ENCODE measurements around the gene GALNT9. TPM values are rescaled to one million over a fixed set of nuclear protein-coding genes. Genes with fewer than 3 reads are reported as not detected.
"Not testable (repeated sequence)": the region's sequence is repeated elsewhere in the genome, so short reads cannot be mapped to it uniquely, and the experiment has no call there.

GALNT9 gene
- total RNA-seq, 1 donor from 2014 or later, result not detected

DNA sequence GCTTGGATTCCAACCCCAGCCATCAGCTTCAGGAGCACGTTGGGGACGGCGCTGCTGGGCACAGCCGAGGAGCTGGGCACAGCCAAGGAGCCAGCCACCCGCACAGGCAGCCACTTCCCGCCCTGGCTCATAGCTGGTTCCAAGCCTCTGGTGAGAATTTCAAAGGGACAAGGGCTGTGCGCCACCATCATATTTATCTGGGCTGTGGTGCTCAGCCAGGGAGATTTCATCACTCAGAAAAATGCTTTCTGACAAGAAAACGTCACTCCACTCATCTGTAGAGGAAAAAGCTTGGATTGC is 66.4 kb downstream of the GALNT9 start:
- ATAC-seq (no peak), DNase-seq (ENCODE audit: low spot score) (no peak)
- intact Hi-C loops (cut with DNase I), result no loop called here

DNA sequence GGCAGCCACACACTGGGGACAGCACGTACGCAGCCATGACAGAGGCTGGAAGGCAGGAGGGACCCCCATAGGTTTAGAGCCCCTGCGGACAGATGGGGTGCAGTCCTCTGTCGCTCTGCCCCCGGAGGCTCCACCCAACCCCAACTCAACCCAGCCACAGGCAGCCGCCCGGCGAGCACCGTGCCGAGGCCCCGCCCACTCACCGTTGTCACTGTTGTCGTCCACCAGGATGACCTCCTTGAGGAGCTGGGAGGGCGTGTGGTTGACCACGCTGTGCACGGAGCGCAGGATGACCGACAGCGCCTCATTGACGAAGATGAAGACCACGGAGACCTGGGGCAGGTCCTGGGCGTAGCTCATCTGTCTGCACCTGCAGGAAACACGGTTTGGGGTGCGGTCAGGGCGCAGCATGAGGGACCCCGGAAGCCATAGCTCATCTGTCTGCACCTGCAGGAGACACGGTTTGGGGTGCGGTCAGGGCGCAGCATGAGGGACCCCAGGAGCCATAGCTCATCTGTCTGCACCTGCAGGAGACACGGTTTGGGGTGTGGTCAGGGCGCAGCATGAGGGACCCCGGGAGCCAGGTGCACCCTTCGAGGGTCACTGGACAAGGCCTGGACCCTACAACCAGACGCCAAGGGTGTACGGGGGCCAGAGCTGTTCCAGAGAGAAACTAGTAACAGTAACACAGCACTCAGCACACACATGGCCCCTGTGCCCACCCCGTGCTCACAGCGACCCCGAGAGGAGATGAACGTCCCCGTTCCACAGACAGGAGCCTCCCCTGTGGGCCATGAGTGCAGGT is 66.9 kb downstream of the GALNT9 start:
- intact Hi-C loops (cut with DNase I), result no loop called here
- no peak for DNase-seq (ENCODE audit: low spot score)
- ATAC-seq, result no peak

DNA sequence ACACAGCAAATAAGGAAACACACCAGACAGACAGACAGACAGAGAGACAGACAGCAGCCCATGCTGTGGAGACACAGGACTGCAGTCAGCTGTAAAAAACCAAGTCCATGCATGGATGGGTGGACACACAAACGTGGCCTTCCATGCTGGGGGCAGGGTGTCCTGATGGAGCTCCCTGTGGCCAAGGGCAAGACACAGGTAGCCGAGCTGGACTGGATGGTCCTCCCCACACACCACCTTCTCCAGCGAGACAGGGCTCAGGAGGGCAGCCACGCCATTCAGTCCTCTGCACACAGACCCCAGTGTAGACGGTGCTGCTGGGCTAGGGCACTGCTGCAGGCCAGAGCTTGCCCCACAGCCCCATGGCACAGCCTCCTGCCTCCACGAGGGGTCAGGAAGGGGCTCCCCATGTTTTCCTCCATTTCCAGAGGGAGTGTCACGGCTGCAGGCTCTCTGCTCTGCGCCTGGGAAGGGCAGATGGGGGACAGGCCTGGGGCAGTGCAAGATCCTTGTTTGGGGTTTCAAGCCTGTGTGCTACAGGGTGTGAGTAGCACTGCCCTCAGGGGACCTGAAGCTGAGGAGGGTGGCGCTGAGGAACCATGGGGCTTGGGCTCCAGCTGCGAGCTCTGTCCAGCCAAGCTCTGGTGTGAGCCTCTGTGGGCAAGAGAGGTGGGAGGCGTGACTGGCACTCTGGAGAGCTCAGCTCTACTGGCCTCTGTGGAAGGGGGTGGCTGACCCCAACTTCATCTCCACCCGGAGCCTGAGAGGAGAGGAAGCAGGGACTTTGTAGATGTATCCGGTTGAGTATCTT is 67.9 kb downstream of the GALNT9 start:
- ATAC-seq, result no peak
- intact Hi-C loops (cut with DNase I), result no loop called here

DNA sequence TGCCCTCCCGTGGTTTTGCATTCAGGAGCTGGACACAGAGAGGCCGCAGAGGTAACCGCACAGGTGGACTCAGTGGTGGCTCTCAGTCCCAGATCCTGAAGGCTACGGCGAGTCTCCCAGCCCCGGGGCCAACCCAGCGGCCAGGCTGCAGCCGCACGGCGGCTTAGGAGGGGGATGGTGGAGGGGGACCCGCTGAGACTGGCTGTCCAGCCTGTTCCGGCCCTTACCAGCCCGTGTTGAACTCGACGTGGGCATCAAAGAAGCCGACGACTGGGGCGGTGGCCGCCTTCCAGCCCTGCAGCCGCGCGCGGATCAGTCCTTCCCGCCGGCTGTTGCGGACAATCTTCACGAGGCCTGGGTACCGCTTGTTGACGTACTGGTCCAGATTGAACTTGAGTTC is 68.7 kb downstream of the GALNT9 start:
- intact Hi-C loops (cut with DNase I), result no loop called here
- ATAC-seq (no peak), DNase-seq (ENCODE audit: low spot score) (no peak)

More for the DNA sequence above, 67.9 kb downstream of the GALNT9 start:
- no peak for DNase-seq (ENCODE audit: low spot score)

DNA sequence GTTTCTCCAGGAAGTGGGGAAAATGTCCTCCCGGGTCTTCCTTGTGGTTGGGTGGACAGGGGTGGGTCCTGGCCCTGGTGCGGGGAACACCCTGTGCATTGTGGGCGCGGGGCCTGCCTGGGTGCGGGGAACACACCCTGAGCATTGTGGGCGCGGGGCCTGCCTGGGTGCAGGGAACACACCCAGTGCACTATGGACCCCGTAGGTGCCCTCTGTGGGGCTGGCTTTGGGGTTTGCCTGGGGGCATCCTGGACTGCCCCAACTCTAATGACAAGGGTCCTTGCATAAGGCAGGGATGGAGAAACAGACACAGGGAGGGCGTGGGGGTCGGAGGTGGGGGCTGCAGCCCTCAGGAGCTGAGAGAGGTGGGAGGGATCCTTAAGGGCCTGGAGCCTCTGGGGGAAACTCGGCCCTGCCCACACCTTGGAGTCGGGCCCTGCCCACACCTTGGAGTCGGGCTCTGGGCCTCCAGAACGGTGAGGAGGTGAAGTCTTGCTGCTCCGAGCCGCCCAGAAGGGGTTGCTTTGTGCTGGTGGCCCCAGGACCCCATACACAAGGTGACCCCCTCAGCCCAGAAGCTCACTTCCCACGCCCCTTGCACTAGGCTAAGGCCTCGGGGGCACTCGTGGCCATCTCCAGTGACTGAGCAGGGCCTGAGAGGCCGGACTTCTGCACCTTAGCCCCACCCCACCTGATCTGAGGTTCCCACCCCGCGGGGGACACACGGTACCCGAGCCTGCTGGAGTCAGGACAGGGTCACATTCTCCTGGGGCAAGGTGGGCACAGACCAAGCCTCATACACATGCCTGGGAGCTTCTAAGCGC is 69.3 kb downstream of the GALNT9 start:
- DNase-seq (ENCODE audit: low spot score) (no peak), ATAC-seq (no peak)
- intact Hi-C loops (cut with DNase I), result no loop called here

DNA sequence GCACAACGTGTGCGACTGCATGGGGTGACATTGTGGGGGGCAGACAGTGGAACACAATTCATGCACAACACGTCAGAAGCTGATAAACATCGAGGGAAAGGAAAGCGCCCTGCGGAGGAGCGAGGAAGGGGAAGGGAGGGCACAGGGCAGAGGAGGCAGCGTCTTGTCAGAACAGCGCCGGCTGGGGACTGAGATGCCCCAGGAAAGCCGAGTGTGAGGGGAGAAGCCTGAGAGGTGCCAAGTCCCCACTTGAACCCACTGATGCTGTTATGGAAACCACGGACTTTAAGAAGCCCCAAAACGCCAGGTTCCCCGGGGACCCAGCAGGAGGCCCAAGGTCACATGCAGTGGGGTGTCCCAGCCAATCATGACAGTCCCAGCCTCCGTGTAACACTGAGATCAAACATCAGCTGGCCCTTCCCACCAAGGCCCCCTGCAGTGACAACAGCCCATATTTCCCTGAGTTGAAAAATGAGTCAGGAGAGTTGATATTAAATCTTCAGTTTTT is 70.0 kb downstream of the GALNT9 start:
- DNase-seq (ENCODE audit: low spot score), result no peak
- no peak for ATAC-seq
- intact Hi-C loops (cut with DNase I), result no loop called here

DNA sequence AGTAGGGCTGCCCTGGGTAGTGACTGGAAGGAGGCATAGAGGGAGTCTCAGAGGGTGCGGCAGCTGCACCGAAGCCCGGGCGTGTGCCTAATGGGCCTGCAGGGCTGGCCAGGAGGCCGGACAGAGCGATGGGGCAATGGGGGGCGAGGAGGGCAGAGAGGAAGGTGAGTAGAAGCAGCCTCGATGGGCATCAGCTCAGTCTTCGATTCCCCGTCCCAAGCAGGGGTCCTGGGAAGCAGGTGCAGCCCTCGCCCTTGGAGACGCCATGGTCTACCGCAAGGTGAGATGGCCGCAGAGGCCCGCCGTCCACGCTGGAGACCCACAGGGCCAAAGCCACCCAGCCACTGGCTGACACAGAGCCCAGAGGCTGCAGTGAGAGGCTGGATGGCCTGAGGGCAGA is 70.8 kb downstream of the GALNT9 start:
- ATAC-seq, result no peak
- intact Hi-C loops (cut with DNase I), result no loop called here

DNA sequence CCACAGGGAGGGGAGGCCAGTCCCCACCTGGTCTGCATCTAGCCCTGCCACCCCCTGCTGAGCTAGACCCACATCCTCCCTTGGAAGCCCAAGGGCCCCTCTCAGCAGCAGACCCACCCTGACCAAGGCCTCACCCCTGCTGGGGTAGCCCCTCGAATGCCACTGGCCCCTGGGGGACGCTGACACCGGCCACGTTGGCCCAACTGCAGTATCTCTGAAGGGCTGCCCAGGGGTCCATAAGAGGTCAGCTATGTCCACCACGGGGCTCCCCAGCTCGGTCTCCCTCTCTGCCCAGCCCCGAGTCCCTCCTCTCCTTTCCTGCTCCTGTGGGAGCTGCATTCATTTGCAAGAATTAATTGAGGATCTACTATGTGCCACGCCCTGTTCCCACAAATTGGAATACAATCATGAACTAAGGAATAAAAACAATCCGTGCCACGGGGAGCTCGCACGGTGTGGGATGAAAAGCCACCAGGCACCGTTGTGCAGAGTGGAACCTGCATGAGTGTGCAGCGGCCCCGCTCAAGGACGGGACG is 71.4 kb downstream of the GALNT9 start:
- ATAC-seq (no peak), DNase-seq (ENCODE audit: low spot score) (no peak)
- intact Hi-C loops (cut with DNase I), result no loop called here

More for the DNA sequence above, 70.8 kb downstream of the GALNT9 start:
- no peak for DNase-seq (ENCODE audit: low spot score)

DNA sequence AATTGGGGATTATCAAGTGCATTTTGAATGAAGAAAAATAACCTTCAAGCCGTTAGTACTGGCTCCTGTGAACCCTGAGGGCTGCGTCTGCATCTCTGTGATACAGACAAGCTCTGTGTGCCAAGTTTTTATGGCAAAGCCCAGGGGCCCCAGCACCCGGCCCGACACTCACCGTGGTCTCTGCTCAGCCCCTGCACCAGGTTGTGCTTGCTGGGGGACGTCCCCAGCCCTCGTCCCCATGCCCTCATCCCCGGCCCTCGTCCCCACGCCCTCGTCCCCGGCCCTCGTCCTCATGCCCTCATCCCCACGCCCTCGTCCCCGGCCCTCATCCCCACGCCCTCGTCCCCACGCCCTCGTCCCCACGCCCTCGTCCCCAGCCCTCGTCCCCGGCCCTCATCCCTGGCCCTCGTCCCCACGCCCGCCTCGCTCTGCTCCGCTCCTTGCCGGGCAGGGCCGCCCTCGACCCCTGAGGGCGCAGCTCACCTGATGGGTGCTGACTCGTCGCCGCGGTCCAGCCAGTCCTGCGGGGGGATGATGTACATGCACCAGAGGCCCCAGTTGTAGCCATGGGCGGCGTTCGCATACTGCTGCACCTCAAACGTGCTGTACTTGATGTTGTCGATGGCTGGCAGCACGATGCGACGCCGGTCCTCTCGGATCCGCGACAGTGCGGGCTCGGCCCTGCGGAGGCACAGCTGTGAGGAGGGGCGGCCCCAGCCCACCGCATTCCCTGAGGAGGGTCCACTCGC is 72.0 kb downstream of the GALNT9 start:
- ATAC-seq (no peak), DNase-seq (ENCODE audit: low spot score) (no peak)
- intact Hi-C loops (cut with DNase I), result no loop called here

DNA sequence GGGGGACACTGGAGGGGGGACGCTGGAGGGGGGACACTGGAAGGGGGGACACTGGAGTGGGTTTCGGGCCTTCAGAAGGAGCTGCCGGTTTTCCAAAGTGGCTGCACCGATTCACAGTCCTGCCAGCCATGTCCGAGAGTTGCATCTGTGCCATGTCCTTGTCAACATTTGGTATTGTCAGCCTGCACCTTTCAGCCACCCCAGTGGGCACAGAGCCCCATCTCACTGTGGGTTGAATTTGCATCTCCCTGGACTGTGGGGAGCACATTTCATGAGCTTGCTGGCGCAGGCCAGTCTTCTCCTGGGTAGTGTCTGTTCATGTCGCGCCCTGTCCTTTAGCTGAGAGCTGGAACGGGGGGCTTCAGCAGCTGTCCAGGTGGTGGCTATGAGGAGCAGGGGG is 72.7 kb downstream of the GALNT9 start:
- intact Hi-C loops (cut with DNase I), result no loop called here
- DNase-seq (ENCODE audit: low spot score) (no peak), ATAC-seq (no peak)

DNA sequence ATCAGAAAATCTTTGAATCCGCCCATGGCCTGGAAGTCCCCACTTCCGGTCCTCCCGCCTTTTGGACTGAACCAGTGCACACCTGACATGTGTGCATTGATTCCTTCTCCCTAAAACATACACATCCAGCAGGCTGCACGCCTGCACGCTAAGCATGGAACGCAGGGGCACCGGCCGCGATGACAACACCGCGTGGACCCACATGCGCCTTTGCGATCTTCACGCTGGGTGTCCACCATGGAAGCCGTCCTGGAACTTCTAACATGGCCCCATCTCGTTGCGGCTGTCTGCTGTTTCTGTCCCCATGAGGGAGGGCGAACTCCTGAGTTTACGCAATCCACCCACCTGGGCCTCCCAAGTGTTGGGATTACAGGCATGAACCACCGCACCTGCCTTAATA is 73.7 kb downstream of the GALNT9 start:
- intact Hi-C loops (cut with DNase I), result no loop called here
- DNase-seq (ENCODE audit: low spot score) (no peak), ATAC-seq (no peak)

DNA sequence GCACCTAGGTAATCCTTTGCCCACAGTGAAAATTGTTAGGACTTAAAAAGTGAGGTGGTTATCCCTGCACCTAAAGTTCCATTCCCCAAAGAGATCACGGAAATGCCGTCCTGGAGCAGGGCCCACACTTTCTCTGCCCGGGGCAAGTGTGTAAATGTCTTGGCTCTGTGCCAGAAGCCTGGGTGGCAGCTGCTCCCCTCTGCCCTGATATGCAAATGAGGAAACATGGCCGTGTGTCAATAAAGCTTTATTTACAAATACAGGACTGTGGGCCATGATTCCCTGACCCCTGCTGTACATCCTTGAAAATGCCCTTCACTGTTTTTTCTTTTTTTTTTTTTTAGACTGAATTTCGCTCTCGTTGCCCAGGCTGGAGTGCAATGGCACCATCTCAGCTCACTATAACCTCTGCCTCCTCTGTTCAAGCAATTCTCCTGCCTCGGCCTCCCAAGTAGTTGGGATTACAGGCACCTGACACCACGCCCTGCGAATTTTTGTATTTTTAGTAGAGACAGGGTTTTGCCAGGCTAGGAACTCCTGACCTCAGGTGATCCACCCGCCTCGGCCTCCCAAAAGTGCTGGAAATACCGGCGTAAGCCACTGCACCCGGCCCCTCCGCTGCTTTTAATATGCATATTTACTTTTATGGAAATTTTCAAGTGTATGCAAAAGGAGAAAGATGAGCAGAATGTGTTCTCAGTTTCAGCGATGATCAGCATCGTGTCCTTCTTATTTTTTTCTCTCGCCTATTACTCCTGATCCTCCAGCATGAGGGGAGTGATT is 75.5 kb downstream of the GALNT9 start:
- intact Hi-C loops (cut with DNase I), result no loop called here
- ATAC-seq, result no peak

DNA sequence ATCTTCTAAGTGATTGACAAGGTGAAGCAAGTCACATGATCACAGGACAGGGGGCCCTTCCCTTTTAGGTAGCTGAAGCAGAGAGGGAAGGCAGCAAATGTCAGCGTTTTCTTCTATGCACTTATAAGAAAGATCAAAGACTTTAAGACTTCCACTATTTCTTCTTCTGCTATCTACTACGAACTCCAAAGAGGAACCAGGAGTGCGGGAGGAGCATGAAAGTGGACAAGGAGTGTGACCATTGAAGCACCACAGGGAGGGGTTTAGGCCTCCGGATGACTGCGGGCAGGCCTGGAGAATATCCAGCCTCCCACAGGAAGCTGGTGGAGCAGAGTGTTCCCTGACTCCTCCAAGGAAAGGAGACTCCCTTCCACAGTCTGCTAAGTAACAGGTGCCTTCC is 76.4 kb downstream of the GALNT9 start:
- intact Hi-C loops (cut with DNase I), result not testable (repeated sequence)

More for the DNA sequence above, 75.5 kb downstream of the GALNT9 start:
- no peak for DNase-seq (ENCODE audit: low spot score)

DNA sequence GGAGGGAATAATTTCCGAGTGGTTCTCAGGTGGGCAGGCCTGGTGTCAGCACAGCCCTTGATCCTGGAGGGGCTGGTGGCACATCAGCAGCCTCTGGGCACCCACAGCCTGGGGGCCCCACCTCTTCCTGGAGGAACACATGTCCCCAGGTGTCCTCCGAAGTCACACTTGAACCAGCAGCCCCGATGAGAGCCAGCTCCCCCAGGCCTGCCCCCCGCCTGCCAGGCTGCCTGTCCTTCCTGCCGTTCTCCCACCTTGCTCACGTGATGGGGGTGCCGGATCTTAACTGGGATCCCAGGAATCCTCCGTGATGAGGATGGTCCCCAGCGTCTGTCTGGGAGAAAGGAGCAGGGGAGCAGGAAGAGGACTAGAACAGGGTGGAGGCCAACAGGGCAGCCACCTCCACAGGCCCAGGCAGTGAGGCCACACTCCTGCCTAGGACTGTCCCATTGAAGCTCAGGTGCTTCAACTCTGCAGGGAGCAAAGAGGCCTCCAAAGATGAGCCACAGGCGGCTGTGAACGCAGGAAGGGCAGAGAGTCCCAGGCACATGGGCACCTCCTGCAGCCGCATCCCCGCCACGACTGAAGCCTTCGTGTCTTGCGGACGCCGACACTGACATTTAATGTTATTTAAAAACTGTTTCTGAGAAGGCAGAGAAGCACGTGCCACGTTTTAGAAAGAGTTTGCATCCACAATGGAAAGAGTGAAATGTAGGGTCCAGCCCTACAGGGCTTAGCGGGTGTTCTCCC is 77.5 kb downstream of the GALNT9 start:
- DNase-seq (ENCODE audit: low spot score) (no peak), ATAC-seq (no peak)
- intact Hi-C loops (cut with DNase I), result no loop called here

More for the DNA sequence above, 76.4 kb downstream of the GALNT9 start:
- DNase-seq (ENCODE audit: low spot score); ATAC-seq: not testable (repeated sequence)

DNA sequence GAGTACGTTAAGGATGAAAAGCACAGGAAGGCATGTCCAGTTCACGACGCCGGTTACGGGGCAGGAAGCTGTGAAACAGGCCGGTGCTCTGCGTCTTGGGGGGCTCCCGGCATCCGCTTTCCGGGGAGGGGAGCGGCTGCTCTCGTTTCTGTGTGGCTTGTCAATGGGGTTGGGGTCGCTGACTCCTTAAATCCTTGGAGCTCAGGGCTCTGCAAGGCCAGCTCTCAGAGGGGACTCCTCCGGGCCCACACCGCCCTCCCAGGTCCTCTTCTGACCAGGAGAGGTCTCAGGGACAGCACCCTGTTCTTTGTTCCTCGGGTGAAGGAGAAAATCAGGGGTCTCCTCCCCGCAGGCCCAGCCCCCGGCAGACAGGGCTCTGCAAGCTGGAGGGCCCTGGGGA is 78.1 kb downstream of the GALNT9 start:
- intact Hi-C loops (cut with DNase I), result no loop called here
- ATAC-seq (no peak), DNase-seq (ENCODE audit: low spot score) (no peak)

DNA sequence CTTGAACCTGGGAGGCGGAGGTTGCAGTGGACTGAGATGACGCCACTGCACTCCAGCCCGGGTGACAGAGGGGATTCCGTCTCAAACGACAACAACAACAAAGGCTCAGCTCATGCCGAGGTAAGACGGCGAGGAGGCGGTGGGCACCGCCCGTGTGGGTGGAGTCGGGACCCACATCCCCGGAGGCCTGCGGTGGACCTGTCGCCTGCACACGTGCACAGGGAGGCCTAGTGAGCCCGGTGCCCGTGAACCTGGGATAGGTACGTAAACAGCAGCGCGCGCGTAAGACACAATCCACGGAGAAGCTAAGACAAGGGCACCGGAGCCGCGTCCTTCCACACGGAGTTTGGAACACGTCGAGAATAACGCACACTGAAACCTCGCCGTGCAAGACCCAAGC is 78.7 kb downstream of the GALNT9 start:
- intact Hi-C loops (cut with DNase I), result no loop called here
- ATAC-seq (no peak), DNase-seq (ENCODE audit: low spot score) (no peak)

All from sciatic nerve (tissue), 2 donors.